Measurements from ENCODE around the gene RNF224. TPM values are rescaled to one million over a fixed set of nuclear protein-coding genes. Genes with fewer than 3 reads are reported as not detected.

The RNF224 gene
- total and polyA plus RNA-seq, 2 experiments from 2014 or later: not detected

- Histone ChIP-seq H3K9me3 (ENCODE audit: low read depth) (no peaks in the 10 kb centered on the region), H3K36me3 (peaks cover 16% of the 10 kb centered on the region), H3K4me3 (no peak overlapping the region), H3K27me3 (no peaks in the 10 kb centered on the region), H3K4me1 (ENCODE audit: low read depth) (peaks cover 18% of the 10 kb centered on the region), H3K27ac (no peak overlapping the region)
- TF ChIP-seq CTCF (IDR thresholded peaks at IDR 0.05; ENCODE audit: low read depth, low read length): no peak
- DNase-seq (ENCODE audit: low read depth in 1 of 2, low spot score in 1 of 2): no peak
These were observed 40.9 kb upstream of the RNF224 start for GRCh38 chr9:137186385-137186784.

GRCh38 chr9:137187386-137187785 lies 39.9 kb upstream of the RNF224 start:
- Histone ChIP-seq H3K36me3 (peaks cover 19% of the 10 kb centered on the region), H3K9me3 (ENCODE audit: low read depth) (no peaks in the 10 kb centered on the region), H3K4me1 (ENCODE audit: low read depth) (peaks cover 18% of the 10 kb centered on the region), H3K27me3 (no peaks in the 10 kb centered on the region), H3K4me3 (peak overlapping the region; percentile 82), H3K27ac (no peak overlapping the region)
- TF ChIP-seq CTCF (IDR thresholded peaks at IDR 0.05; ENCODE audit: low read depth, low read length): no peak
- DNase-seq (ENCODE audit: low read depth in 1 of 2, low spot score in 1 of 2): no peak

- Histone ChIP-seq H3K4me3 (peak overlapping the region; percentile 82), H3K27me3 (no peaks in the 10 kb centered on the region), H3K36me3 (peaks cover 12% of the 10 kb centered on the region), H3K9me3 (ENCODE audit: low read depth) (no peaks in the 10 kb centered on the region), H3K27ac (peak overlapping the region; percentile 96), H3K4me1 (ENCODE audit: low read depth) (peaks cover 18% of the 10 kb centered on the region)
- TF ChIP-seq CTCF (IDR thresholded peaks at IDR 0.05; ENCODE audit: low read depth, low read length): no peak
- DNase-seq (ENCODE audit: low read depth in 1 of 2, low spot score in 1 of 2): no peak
These were observed 39.2 kb upstream of the RNF224 start for GRCh38 chr9:137188086-137188489.

- H3K36me3 ChIP-seq: peaks cover 7% of the 10 kb centered on the region
- peak within 1 kb of the TSS; percentile 82 for H3K4me3 ChIP-seq
- H3K27ac ChIP-seq: peak within 1 kb of the TSS; percentile 96
- H3K9me3 ChIP-seq (ENCODE audit: low read depth): no peaks in the 10 kb centered on the region
- H3K4me1 ChIP-seq (ENCODE audit: low read depth): peaks cover 18% of the 10 kb centered on the region
- DNase-seq (ENCODE audit: low read depth in 1 of 2, low spot score in 1 of 2): peak; percentile 96
- TF ChIP-seq CTCF (IDR thresholded peaks at IDR 0.05; ENCODE audit: low read depth, low read length): peak; percentile 50
- H3K27me3 ChIP-seq: no peaks in the 10 kb centered on the region
These were observed 38.6 kb upstream of the RNF224 start, which contains the start of the genes ANAPC2 and SSNA1 for GRCh38 chr9:137188490-137189296. Gene ANAPC2 (minus strand): TSS chr9:137188560. CDS start chr9:137188532, 28 bp downstream. Gene SSNA1 (plus strand): TSS chr9:137188676. CDS start chr9:137188727, 51 bp downstream.

- Histone ChIP-seq H3K4me3 (peak overlapping the region; percentile 82), H3K27me3 (no peaks in the 10 kb centered on the region), H3K27ac (peak overlapping the region; percentile 96), H3K9me3 (ENCODE audit: low read depth) (no peaks in the 10 kb centered on the region), H3K36me3 (peaks cover 7% of the 10 kb centered on the region), H3K4me1 (ENCODE audit: low read depth) (peaks cover 18% of the 10 kb centered on the region)
- no peak for TF ChIP-seq CTCF (IDR thresholded peaks at IDR 0.05; ENCODE audit: low read depth, low read length)
- DNase-seq (ENCODE audit: low read depth in 1 of 2, low spot score in 1 of 2): no peak
These were observed 37.7 kb upstream of the RNF224 start for GRCh38 chr9:137189297-137190295.
